M059J (cell line): ENCODE measurements around the gene RNF224. TPM values are rescaled to one million over a fixed set of nuclear protein-coding genes. Genes with fewer than 3 reads are reported as not detected.
"Not testable (repeated sequence)": the region's sequence is repeated elsewhere in the genome, so short reads cannot be mapped to it uniquely, and the experiment has no call there.

Source experiments
- DNase-seq: peaks from one replicate; pipeline ENCODE4 v3.0.0-alpha.2; 2012; ENCODE audit warnings: low read depth
- total RNA-seq: library from RNA; depleted of rRNA; stranded (reverse); fragments of >200 nt; shearing (Covaris generic); gene quantifications from 2 replicates; pipeline ENCODE4 v1.2.3, GENCODE V29; 2014

RNF224 gene
- total RNA-seq, 1 experiment from 2014 or later = not detected

GRCh38 chr9:137254624-137255447, 27.5 kb downstream of the RNF224 start, which contains the start of gene NELFB:
Gene NELFB, plus strand, starts transcription at chr9:137255327.
- DNase-seq = peak; percentile 83

- peak; percentile 42 for DNase-seq
These were observed 28.3 kb downstream of the RNF224 start for GRCh38 chr9:137255448-137256114.

GRCh38 chr9:137256362-137256761, 29.1 kb downstream of the RNF224 start:
- DNase-seq = no peak

- DNase-seq = no peak
These were observed 29.6 kb downstream of the RNF224 start for GRCh38 chr9:137256856-137257255.

GRCh38 chr9:137262173-137262908, 35.0 kb downstream of the RNF224 start:
- DNase-seq = not testable (repeated sequence)

GRCh38 chr9:137262909-137263285, 35.6 kb downstream of the RNF224 start:
- no peak for DNase-seq

- no peak for DNase-seq
These were observed 36.2 kb downstream of the RNF224 start for GRCh38 chr9:137263506-137263905.

GRCh38 chr9:137264067-137264466, 36.8 kb downstream of the RNF224 start:
- DNase-seq = no peak

GRCh38 chr9:137265496-137266161, 38.3 kb downstream of the RNF224 start:
- DNase-seq = no peak

GRCh38 chr9:137266162-137266527, 38.8 kb downstream of the RNF224 start:
- DNase-seq = no peak

GRCh38 chr9:137266585-137267453, 39.5 kb downstream of the RNF224 start:
- no peak for DNase-seq

- no peak for DNase-seq
These were observed 40.6 kb downstream of the RNF224 start for GRCh38 chr9:137267933-137268355.

- DNase-seq = no peak
These were observed 41.4 kb downstream of the RNF224 start for GRCh38 chr9:137268538-137269201.

- no peak for DNase-seq
These were observed 42.0 kb downstream of the RNF224 start for GRCh38 chr9:137269231-137269772.

GRCh38 chr9:137270929-137271695, 43.8 kb downstream of the RNF224 start:
- DNase-seq = no peak

GRCh38 chr9:137271696-137272076, 44.4 kb downstream of the RNF224 start:
- DNase-seq = no peak

GRCh38 chr9:137272241-137273094, 45.2 kb downstream of the RNF224 start:
- no peak for DNase-seq

- DNase-seq = no peak
These were observed 45.8 kb downstream of the RNF224 start for GRCh38 chr9:137273095-137273490.
